MM.1S (cell line): ENCODE results near the gene SYCE1.

Source experiments
- EZH2 ChIP-seq: fragments of 300-600 bp; sonication (generic); optimal IDR thresholded peaks from 2 replicates; pipeline ENCODE3; 2017; ENCODE audit warnings: low read depth, mild to moderate bottlenecking, antibody characterized with exemption, low read length, mixed read lengths
- EZH2phosphoT487 ChIP-seq: fragments of 300-600 bp; sonication (generic); IDR thresholded peaks from 2 replicates; pipeline ENCODE4 v1.6.1; 2018; ENCODE audit warnings: antibody characterized with exemption, low read length
- TF ChIP-seq, protein P1 (sequence below): fragments of 300-600 bp; sonication (generic); IDR thresholded peaks from 2 replicates; pipeline ENCODE4 v1.5.1; 2016; ENCODE audit warnings: antibody characterized with exemption, low read length, mixed read lengths

DNA sequence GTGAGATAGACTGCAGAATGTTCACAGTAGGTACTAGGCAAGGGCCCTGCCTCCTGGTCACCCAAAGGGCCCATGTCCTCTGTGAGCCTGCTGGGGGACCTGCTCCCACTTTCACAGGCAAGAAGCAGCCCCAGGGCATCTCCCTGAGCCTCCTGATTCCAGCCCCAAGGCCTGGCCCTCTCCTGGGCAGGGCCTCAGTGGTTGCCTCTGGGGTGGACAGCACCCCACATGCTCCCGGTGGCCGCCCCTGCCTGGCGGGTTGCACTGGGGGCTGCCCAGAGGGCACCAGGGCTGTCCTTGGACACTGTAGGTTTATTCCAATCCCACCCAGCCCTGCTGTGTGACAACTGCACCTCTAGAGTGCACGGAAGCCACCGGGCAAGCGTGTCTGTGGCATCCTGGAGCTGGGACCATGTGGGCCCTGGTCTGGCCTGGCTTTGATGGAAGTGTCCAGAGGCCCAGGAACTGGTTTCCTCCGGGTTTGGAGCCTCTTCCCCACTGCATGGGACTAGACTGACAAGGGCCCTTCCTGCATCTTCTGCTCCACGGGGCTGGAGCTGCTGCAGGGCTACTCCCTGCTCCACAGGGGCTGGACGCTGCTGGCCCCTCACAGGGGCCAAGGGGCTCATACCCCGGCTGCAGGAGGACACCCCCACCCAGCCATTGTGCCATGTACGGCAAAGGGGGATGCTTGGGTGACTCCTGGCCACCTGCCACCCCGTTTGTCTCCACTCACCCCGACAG is 25.0 kb upstream of the SYCE1 start:
- TF ChIP-seq, protein P1, sequence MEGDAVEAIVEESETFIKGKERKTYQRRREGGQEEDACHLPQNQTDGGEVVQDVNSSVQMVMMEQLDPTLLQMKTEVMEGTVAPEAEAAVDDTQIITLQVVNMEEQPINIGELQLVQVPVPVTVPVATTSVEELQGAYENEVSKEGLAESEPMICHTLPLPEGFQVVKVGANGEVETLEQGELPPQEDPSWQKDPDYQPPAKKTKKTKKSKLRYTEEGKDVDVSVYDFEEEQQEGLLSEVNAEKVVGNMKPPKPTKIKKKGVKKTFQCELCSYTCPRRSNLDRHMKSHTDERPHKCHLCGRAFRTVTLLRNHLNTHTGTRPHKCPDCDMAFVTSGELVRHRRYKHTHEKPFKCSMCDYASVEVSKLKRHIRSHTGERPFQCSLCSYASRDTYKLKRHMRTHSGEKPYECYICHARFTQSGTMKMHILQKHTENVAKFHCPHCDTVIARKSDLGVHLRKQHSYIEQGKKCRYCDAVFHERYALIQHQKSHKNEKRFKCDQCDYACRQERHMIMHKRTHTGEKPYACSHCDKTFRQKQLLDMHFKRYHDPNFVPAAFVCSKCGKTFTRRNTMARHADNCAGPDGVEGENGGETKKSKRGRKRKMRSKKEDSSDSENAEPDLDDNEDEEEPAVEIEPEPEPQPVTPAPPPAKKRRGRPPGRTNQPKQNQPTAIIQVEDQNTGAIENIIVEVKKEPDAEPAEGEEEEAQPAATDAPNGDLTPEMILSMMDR: no peak
- no peak for TF ChIP-seq EZH2
- TF ChIP-seq EZH2phosphoT487: no peak
